ENCODE results near the gene MAPKAP1.

MAPKAP1 gene

GRCh38 chr9:125409637-125410521, 297.1 kb downstream of the MAPKAP1 start:
- H2AFZ ChIP-seq (ENCODE audit: low read depth, low read length, severe bottlenecking), result no peak overlapping the region
- H3K9me3 ChIP-seq (ENCODE audit: insufficient read depth, low read length), result no peaks in the 10 kb centered on the region
- no peak overlapping the region for H3K27ac ChIP-seq (ENCODE audit: low read depth, low read length)
- no peaks in the 10 kb centered on the region for H3K27me3 ChIP-seq (ENCODE audit: low read length)
- no peaks in the 10 kb centered on the region for H3F3A ChIP-seq (ENCODE audit: insufficient read depth)
- H3K4me3 ChIP-seq (ENCODE audit: insufficient read depth, low read length, poor library complexity, severe bottlenecking), result no peak overlapping the region
- H3K9me2 ChIP-seq (replicated peaks; ENCODE audit: insufficient read depth, low read length), result no peaks in the 10 kb centered on the region
- TF ChIP-seq CTCF (IDR thresholded peaks at IDR 0.05; ENCODE audit: insufficient read depth, low read length, poor library complexity, severe bottlenecking) (no peak), EZH2phosphoT487 (conservative IDR thresholded peaks at IDR 0.05; ENCODE audit: low read length) (no peak)
- H4K20me1 ChIP-seq (ENCODE audit: low read depth, low read length), result no peaks in the 10 kb centered on the region
- H3K4me2 ChIP-seq (ENCODE audit: low read depth, low read length, poor library complexity, severe bottlenecking), result no peak overlapping the region
- no peak overlapping the region for H3K9ac ChIP-seq (ENCODE audit: low read length)
- no peaks in the 10 kb centered on the region for H3K79me2 ChIP-seq (ENCODE audit: insufficient read depth, low read length)
- H3K36me3 ChIP-seq (ENCODE audit: low read length), result no peaks in the 10 kb centered on the region

GRCh38 chr9:125409217-125409636, 297.8 kb downstream of the MAPKAP1 start:
- no peak for TF ChIP-seq CTCF (IDR thresholded peaks at IDR 0.05; ENCODE audit: insufficient read depth, low read length, poor library complexity, severe bottlenecking)
- TF ChIP-seq EZH2phosphoT487 (conservative IDR thresholded peaks at IDR 0.05; ENCODE audit: low read length), result no peak
- H3F3A ChIP-seq (ENCODE audit: insufficient read depth), result no peaks in the 10 kb centered on the region
- H4K20me1 ChIP-seq (ENCODE audit: low read depth, low read length), result no peaks in the 10 kb centered on the region
- no peak overlapping the region for H3K27ac ChIP-seq (ENCODE audit: low read depth, low read length)
- no peaks in the 10 kb centered on the region for H3K36me3 ChIP-seq (ENCODE audit: low read length)
- H3K79me2 ChIP-seq (ENCODE audit: insufficient read depth, low read length), result no peaks in the 10 kb centered on the region
- no peak overlapping the region for H3K4me3 ChIP-seq (ENCODE audit: insufficient read depth, low read length, poor library complexity, severe bottlenecking)
- H3K9ac ChIP-seq (ENCODE audit: low read length), result no peak overlapping the region
- H3K9me3 ChIP-seq (ENCODE audit: insufficient read depth, low read length), result no peaks in the 10 kb centered on the region
- H3K27me3 ChIP-seq (ENCODE audit: low read length), result no peaks in the 10 kb centered on the region
- H3K9me2 ChIP-seq (replicated peaks; ENCODE audit: insufficient read depth, low read length), result no peaks in the 10 kb centered on the region
- no peak overlapping the region for H3K4me2 ChIP-seq (ENCODE audit: low read depth, low read length, poor library complexity, severe bottlenecking)
- no peak overlapping the region for H2AFZ ChIP-seq (ENCODE audit: low read depth, low read length, severe bottlenecking)

- H3K27me3 ChIP-seq (ENCODE audit: low read length), result no peaks in the 10 kb centered on the region
- no peaks in the 10 kb centered on the region for H3K36me3 ChIP-seq (ENCODE audit: low read length)
- peak overlapping the region; percentile 39 for H3K9ac ChIP-seq (ENCODE audit: low read length)
- peak overlapping the region; percentile 56 for H3K4me3 ChIP-seq (ENCODE audit: insufficient read depth, low read length, poor library complexity, severe bottlenecking)
- H4K20me1 ChIP-seq (ENCODE audit: low read depth, low read length), result no peaks in the 10 kb centered on the region
- no peaks in the 10 kb centered on the region for H3K79me2 ChIP-seq (ENCODE audit: insufficient read depth, low read length)
- H3K4me2 ChIP-seq (ENCODE audit: low read depth, low read length, poor library complexity, severe bottlenecking), result peak overlapping the region; percentile 61
- no peaks in the 10 kb centered on the region for H3F3A ChIP-seq (ENCODE audit: insufficient read depth)
- no peaks in the 10 kb centered on the region for H3K9me3 ChIP-seq (ENCODE audit: insufficient read depth, low read length)
- H2AFZ ChIP-seq (ENCODE audit: low read depth, low read length, severe bottlenecking), result peak overlapping the region; percentile 80
- H3K9me2 ChIP-seq (replicated peaks; ENCODE audit: insufficient read depth, low read length), result no peaks in the 10 kb centered on the region
- TF ChIP-seq CTCF (IDR thresholded peaks at IDR 0.05; ENCODE audit: insufficient read depth, low read length, poor library complexity, severe bottlenecking) (peak; percentile 50), EZH2phosphoT487 (conservative IDR thresholded peaks at IDR 0.05; ENCODE audit: low read length) (no peak)
- no peak overlapping the region for H3K27ac ChIP-seq (ENCODE audit: low read depth, low read length)
These were observed 298.8 kb downstream of the MAPKAP1 start for GRCh38 chr9:125407974-125408900.
